Adipocyte (in vitro differentiated cells): Measurements from ENCODE around the gene LGALS7B.
A peak's percentile ranks its signal among the peaks of the same experiment; 100 is the strongest.

Experiments
- DNase-seq: peaks from one replicate; pipeline ENCODE4 v3.0.0-alpha.2; 2015; ENCODE audit warnings: low read depth
- H3K27me3 ChIP-seq: replicated peaks from 2 replicates; pipeline ENCODE4 v1.7.0; 2013; ENCODE audit warnings: mild to moderate bottlenecking, low read length, moderate library complexity; ENCODE audit not compliant: control insufficient read depth, insufficient read depth
- H3K36me3 ChIP-seq: 2 replicates; pipeline ENCODE4 v1.7.0; 2013; ENCODE audit warnings: low read length, mild to moderate bottlenecking, moderate library complexity; ENCODE audit not compliant: control insufficient read depth, insufficient read depth, severe bottlenecking
- H3K4me1 ChIP-seq: 2 replicates; pipeline ENCODE4 v1.7.0; 2013; ENCODE audit warnings: mild to moderate bottlenecking, low read length, moderate library complexity; ENCODE audit not compliant: control insufficient read depth, insufficient read depth
- H3K4me3 ChIP-seq: 2 replicates; pipeline ENCODE4 v1.7.0; 2013; ENCODE audit warnings: mild to moderate bottlenecking, low read length, moderate library complexity
- H3K9ac ChIP-seq: 2 replicates; pipeline ENCODE4 v1.7.0; 2013; ENCODE audit warnings: mild to moderate bottlenecking, low read length, moderate library complexity
- H3K9me3 ChIP-seq: 2 replicates; pipeline ENCODE4 v1.7.0; 2013; ENCODE audit warnings: mild to moderate bottlenecking, low read length, moderate library complexity; ENCODE audit not compliant: control insufficient read depth

LGALS7B gene

DNA sequence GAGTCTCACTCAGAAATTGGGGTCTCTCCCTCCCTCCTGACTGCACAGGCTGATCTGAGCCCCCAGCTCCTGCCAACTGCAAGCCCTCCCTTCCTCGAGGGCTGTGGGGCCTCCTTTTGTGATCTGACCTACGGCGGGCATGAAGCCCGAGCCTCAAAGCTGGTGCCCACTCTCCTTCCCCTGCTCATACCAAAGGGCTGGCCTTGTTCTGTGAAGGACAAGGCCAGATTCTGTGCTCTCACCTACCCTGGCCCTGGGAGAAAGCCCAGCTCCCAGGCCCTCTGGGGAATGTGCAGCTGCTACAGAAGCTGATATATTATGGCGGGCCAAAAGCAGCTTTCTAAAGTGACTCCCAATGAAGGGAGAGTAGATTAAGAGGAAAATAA is 51.6 kb downstream of the LGALS7B start:
- Histone ChIP-seq H3K4me3 (no peak overlapping the region), H3K36me3 (peaks cover 98% of the 10 kb centered on the region), H3K27me3 (no peaks in the 10 kb centered on the region), H3K9me3 (no peaks in the 10 kb centered on the region), H3K4me1 (peaks cover 4% of the 10 kb centered on the region), H3K9ac (peak overlapping the region; percentile 1)
- DNase-seq, result no peak
